Measurements from ENCODE around the gene TBX4. TPM values are rescaled to one million over a fixed set of nuclear protein-coding genes. Genes with fewer than 3 reads are reported as not detected.

Gene TBX4
- total RNA-seq, 1 donor from 2014 or later = not detected

- Mint-ChIP-seq H3K4me1 (ENCODE audit: low read depth) (peaks cover 16% of the 10 kb centered on the region), H3K27me3 (ENCODE audit: low read depth) (no peaks in the 10 kb centered on the region), H3K9me3 (ENCODE audit: low read depth) (no peaks in the 10 kb centered on the region), H3K27ac (ENCODE audit: unreplicated experiment) (no peak overlapping the region), H3K4me3 (ENCODE audit: unreplicated experiment) (no peak overlapping the region), H3K36me3 (ENCODE audit: low read depth) (peaks cover 6% of the 10 kb centered on the region)
- no peak for TF ChIP-seq CTCF (IDR thresholded peaks at IDR 0.05)
- DNase-seq (ENCODE audit: low spot score) = peak; percentile 92
Measured at GRCh38 chr17:61404913-61405685, 47.1 kb upstream of the TBX4 start.

GRCh38 chr17:61405686-61406536 lies 46.3 kb upstream of the TBX4 start:
- no peak overlapping the region for H3K4me3 Mint-ChIP-seq (ENCODE audit: unreplicated experiment)
- no peaks in the 10 kb centered on the region for H3K27me3 Mint-ChIP-seq (ENCODE audit: low read depth)
- H3K36me3 Mint-ChIP-seq (ENCODE audit: low read depth) = peaks cover 6% of the 10 kb centered on the region
- peak; percentile 86 for DNase-seq (ENCODE audit: low spot score)
- no peaks in the 10 kb centered on the region for H3K9me3 Mint-ChIP-seq (ENCODE audit: low read depth)
- H3K27ac Mint-ChIP-seq (ENCODE audit: unreplicated experiment) = no peak overlapping the region
- no peak for TF ChIP-seq CTCF (IDR thresholded peaks at IDR 0.05)
- H3K4me1 Mint-ChIP-seq (ENCODE audit: low read depth) = peaks cover 20% of the 10 kb centered on the region

- DNase-seq (ENCODE audit: low spot score) = no peak
- Mint-ChIP-seq H3K9me3 (ENCODE audit: low read depth) (no peaks in the 10 kb centered on the region), H3K27ac (ENCODE audit: unreplicated experiment) (no peak overlapping the region), H3K27me3 (ENCODE audit: low read depth) (no peaks in the 10 kb centered on the region), H3K4me3 (ENCODE audit: unreplicated experiment) (no peak overlapping the region), H3K4me1 (ENCODE audit: low read depth) (peaks cover 15% of the 10 kb centered on the region), H3K36me3 (ENCODE audit: low read depth) (peaks cover 6% of the 10 kb centered on the region)
- TF ChIP-seq CTCF (IDR thresholded peaks at IDR 0.05) = no peak
Measured at GRCh38 chr17:61406537-61406845, 45.7 kb upstream of the TBX4 start.

- H3K9me3 Mint-ChIP-seq (ENCODE audit: low read depth) = no peaks in the 10 kb centered on the region
- H3K27ac Mint-ChIP-seq (ENCODE audit: unreplicated experiment) = no peak overlapping the region
- peak; percentile 40 for DNase-seq (ENCODE audit: low spot score)
- peaks cover 13% of the 10 kb centered on the region for H3K4me1 Mint-ChIP-seq (ENCODE audit: low read depth)
- H3K4me3 Mint-ChIP-seq (ENCODE audit: unreplicated experiment) = no peak overlapping the region
- no peaks in the 10 kb centered on the region for H3K27me3 Mint-ChIP-seq (ENCODE audit: low read depth)
- H3K36me3 Mint-ChIP-seq (ENCODE audit: low read depth) = peaks cover 6% of the 10 kb centered on the region
- no peak for TF ChIP-seq CTCF (IDR thresholded peaks at IDR 0.05)
Measured at GRCh38 chr17:61406971-61407911, 45.0 kb upstream of the TBX4 start.

Measured in chondrocyte (in vitro differentiated cells).